Body of pancreas (tissue), 4 donors: ENCODE results near the gene MAP3K21.

ENCODE experiments used
- POLR2A ChIP-seq, 3 donors: fragments of 450-650 bp; IDR thresholded peaks; one replicate each; pipeline ENCODE4 v1.6.1; 2016; ENCODE audit warnings: antibody characterized with exemption in 3 of 3, mild to moderate bottlenecking in 2 of 3
- TF ChIP-seq, protein P1 (sequence below), 7 experiments: fragments of 450-650 bp in 4 of 7; fragments of 200-600 bp in 3 of 7; sonication (generic) in 3 of 7; IDR thresholded peaks; one replicate each; pipeline ENCODE4 v1.5.1; 2016 to 2019; ENCODE audit warnings: antibody characterized with exemption in 7 of 7

DNA sequence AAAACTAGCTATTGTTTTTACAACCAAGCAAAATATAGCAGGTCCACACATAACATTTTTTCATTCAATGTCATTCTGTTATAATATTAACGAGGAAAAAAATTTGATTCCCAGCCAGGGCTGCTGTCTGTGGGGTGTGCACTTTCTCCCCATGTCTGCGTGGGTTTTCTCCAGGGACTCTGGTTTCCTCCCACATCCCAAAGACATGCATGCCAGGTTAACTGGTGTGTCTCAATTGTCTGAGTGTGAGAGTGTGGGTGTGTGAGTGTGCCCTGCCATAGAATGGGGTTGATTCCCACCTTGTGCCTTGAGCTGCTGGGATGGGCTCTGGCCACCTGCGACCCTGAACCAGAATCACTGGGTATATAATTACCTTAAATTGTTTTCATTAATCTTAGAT is 60.1 kb downstream of the MAP3K21 start:
- TF ChIP-seq, protein P1, sequence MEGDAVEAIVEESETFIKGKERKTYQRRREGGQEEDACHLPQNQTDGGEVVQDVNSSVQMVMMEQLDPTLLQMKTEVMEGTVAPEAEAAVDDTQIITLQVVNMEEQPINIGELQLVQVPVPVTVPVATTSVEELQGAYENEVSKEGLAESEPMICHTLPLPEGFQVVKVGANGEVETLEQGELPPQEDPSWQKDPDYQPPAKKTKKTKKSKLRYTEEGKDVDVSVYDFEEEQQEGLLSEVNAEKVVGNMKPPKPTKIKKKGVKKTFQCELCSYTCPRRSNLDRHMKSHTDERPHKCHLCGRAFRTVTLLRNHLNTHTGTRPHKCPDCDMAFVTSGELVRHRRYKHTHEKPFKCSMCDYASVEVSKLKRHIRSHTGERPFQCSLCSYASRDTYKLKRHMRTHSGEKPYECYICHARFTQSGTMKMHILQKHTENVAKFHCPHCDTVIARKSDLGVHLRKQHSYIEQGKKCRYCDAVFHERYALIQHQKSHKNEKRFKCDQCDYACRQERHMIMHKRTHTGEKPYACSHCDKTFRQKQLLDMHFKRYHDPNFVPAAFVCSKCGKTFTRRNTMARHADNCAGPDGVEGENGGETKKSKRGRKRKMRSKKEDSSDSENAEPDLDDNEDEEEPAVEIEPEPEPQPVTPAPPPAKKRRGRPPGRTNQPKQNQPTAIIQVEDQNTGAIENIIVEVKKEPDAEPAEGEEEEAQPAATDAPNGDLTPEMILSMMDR (IDR thresholded peaks at IDR 0.05) = no peak
- TF ChIP-seq POLR2A (IDR thresholded peaks at IDR 0.05) = no peak
